ENCODE results near the gene UNK. TPM values are rescaled to one million over a fixed set of nuclear protein-coding genes. Genes with fewer than 3 reads are reported as not detected.

Gene UNK
- total and polyA plus RNA-seq, 2 of the 13 experiments (the other 11 are each of a cell fraction or from before 2014, with no cell fraction given), result 31.6 to 33.0 TPM

DNA sequence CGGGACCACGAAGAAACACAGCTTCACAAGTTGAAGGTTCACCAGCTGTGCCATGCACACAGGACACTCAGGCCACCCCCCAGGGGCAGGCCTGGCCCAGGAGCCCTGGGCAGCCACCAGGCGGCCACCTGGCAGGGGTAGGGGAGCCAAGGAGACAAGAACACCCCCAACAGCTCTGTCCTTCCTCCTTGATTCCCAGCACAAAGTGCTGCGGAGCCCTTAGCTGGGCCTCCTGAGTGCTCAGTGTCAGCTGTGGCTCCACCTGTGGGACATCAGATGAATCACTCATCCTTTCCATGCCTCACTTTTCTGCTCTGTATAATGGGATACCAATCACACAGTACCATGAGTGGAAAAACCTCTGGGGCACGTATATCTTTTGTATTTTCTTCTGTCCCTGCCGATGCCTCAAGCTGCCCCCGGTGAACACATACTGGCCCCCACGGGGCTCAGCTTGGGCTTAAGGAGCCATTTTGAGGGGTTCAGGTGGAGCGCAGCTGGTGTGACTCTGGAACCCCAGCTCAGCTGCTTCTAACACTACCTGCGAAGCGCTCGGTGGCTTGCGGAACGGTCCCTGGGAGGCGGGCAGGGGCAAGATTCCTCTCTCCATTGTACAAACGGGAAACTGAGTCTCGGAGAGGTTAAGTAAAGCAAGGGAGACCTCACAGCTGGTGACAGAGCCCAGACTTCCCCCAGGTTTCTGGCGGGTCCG is 31.6 kb upstream of the UNK start (continued):
- TF ChIP-seq ZNF530 (CRISPR knock-in tag; IDR thresholded peaks at IDR 0.05; ENCODE audit: low read depth) (no peak), HDAC2 (CRISPR knock-in tag; IDR thresholded peaks at IDR 0.05) (peak; percentile 24; the same call in 1 of the 2 replicates), NR2F6 (IDR thresholded peaks at IDR 0.05) (no peak), NR2F6 (CRISPR knock-in tag; IDR thresholded peaks at IDR 0.05) (no peak), MYNN (CRISPR knock-in tag; IDR thresholded peaks at IDR 0.05; ENCODE audit: low read depth) (no peak), NFKBIZ (CRISPR knock-in tag; IDR thresholded peaks at IDR 0.05) (0 out of 2 replicates have a peak, but pooled peaks have one; percentile 2), ZBTB1 (CRISPR knock-in tag; IDR thresholded peaks at IDR 0.05; ENCODE audit: borderline replicate concordance) (no peak), TEAD3 (CRISPR knock-in tag; optimal IDR thresholded peaks at IDR 0.05; ENCODE audit: borderline replicate concordance) (no peak), IRF2 (CRISPR knock-in tag; IDR thresholded peaks at IDR 0.05) (no peak), TOE1 (CRISPR knock-in tag; IDR thresholded peaks at IDR 0.05) (no peak), SMAD1 (CRISPR knock-in tag; IDR thresholded peaks at IDR 0.05; ENCODE audit: borderline replicate concordance, low read depth) (no peak), ZNF468 (CRISPR knock-in tag; IDR thresholded peaks at IDR 0.05) (no peak)
- TF ChIP-seq, protein P1, sequence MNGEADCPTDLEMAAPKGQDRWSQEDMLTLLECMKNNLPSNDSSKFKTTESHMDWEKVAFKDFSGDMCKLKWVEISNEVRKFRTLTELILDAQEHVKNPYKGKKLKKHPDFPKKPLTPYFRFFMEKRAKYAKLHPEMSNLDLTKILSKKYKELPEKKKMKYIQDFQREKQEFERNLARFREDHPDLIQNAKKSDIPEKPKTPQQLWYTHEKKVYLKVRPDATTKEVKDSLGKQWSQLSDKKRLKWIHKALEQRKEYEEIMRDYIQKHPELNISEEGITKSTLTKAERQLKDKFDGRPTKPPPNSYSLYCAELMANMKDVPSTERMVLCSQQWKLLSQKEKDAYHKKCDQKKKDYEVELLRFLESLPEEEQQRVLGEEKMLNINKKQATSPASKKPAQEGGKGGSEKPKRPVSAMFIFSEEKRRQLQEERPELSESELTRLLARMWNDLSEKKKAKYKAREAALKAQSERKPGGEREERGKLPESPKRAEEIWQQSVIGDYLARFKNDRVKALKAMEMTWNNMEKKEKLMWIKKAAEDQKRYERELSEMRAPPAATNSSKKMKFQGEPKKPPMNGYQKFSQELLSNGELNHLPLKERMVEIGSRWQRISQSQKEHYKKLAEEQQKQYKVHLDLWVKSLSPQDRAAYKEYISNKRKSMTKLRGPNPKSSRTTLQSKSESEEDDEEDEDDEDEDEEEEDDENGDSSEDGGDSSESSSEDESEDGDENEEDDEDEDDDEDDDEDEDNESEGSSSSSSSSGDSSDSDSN (CRISPR knock-in tag; IDR thresholded peaks at IDR 0.05), result no peak
- TF ChIP-seq, protein P2, sequence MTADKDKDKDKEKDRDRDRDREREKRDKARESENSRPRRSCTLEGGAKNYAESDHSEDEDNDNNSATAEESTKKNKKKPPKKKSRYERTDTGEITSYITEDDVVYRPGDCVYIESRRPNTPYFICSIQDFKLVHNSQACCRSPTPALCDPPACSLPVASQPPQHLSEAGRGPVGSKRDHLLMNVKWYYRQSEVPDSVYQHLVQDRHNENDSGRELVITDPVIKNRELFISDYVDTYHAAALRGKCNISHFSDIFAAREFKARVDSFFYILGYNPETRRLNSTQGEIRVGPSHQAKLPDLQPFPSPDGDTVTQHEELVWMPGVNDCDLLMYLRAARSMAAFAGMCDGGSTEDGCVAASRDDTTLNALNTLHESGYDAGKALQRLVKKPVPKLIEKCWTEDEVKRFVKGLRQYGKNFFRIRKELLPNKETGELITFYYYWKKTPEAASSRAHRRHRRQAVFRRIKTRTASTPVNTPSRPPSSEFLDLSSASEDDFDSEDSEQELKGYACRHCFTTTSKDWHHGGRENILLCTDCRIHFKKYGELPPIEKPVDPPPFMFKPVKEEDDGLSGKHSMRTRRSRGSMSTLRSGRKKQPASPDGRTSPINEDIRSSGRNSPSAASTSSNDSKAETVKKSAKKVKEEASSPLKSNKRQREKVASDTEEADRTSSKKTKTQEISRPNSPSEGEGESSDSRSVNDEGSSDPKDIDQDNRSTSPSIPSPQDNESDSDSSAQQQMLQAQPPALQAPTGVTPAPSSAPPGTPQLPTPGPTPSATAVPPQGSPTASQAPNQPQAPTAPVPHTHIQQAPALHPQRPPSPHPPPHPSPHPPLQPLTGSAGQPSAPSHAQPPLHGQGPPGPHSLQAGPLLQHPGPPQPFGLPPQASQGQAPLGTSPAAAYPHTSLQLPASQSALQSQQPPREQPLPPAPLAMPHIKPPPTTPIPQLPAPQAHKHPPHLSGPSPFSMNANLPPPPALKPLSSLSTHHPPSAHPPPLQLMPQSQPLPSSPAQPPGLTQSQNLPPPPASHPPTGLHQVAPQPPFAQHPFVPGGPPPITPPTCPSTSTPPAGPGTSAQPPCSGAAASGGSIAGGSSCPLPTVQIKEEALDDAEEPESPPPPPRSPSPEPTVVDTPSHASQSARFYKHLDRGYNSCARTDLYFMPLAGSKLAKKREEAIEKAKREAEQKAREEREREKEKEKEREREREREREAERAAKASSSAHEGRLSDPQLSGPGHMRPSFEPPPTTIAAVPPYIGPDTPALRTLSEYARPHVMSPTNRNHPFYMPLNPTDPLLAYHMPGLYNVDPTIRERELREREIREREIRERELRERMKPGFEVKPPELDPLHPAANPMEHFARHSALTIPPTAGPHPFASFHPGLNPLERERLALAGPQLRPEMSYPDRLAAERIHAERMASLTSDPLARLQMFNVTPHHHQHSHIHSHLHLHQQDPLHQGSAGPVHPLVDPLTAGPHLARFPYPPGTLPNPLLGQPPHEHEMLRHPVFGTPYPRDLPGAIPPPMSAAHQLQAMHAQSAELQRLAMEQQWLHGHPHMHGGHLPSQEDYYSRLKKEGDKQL (CRISPR knock-in tag; IDR thresholded peaks at IDR 0.05; ENCODE audit: low read depth), result no peak
- TF ChIP-seq, protein P3, sequence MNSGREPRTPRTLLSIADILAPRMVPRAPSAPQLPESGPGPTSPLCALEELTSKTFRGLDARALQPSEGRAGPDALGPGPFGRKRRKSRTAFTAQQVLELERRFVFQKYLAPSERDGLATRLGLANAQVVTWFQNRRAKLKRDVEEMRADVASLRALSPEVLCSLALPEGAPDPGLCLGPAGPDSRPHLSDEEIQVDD (CRISPR knock-in tag; IDR thresholded peaks at IDR 0.05; ENCODE audit: borderline replicate concordance), result no peak
- TF ChIP-seq, protein P4, sequence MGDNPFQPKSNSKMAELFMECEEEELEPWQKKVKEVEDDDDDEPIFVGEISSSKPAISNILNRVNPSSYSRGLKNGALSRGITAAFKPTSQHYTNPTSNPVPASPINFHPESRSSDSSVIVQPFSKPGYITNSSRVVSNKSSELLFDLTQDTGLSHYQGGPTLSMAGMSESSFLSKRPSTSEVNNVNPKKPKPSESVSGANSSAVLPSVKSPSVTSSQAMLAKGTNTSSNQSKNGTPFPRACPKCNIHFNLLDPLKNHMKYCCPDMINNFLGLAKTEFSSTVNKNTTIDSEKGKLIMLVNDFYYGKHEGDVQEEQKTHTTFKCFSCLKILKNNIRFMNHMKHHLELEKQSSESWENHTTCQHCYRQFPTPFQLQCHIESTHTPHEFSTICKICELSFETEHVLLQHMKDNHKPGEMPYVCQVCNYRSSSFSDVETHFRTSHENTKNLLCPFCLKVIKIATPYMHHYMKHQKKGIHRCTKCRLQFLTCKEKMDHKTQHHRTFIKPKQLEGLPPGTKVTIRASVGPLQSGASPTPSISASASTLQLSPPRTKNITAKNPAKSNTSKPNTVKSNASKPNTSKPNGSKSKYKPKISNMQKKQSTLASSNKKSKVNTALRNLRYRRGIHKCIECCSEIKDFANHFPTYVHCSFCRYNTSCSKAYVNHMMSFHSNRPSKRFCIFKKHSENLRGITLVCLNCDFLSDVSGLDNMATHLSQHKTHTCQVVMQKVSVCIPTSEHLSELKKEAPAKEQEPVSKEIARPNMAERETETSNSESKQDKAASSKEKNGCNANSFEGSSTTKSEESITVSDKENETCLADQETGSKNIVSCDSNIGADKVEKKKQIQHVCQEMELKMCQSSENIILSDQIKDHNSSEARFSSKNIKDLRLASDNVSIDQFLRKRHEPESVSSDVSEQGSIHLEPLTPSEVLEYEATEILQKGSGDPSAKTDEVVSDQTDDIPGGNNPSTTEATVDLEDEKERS (CRISPR knock-in tag; IDR thresholded peaks at IDR 0.05), result no peak

All from HepG2 (cell line).